ENCODE results near the gene CDH4.

The CDH4 gene

DNA sequence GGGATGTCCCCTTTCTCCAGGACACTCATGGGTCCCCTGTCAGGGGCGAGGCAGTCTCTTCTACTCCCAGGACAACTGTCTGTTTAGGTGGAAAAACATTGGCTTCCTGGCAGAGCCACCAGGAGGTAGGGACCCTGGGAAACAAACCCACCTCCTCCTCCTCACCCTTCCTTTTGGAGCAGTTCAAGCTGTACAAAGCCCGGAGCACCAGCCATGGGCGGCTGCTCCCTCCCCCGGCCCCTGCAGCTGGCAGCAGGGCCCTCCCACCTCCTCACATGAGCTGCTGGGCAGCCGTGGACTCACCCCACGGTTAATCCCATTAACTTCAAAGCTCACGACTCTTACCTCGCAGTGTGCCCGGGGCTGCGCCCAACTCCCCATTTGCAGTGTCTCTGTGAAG, 48.6 kb downstream of the CDH4 start:
- DNase-seq (ENCODE audit: low spot score), result no peak

DNA sequence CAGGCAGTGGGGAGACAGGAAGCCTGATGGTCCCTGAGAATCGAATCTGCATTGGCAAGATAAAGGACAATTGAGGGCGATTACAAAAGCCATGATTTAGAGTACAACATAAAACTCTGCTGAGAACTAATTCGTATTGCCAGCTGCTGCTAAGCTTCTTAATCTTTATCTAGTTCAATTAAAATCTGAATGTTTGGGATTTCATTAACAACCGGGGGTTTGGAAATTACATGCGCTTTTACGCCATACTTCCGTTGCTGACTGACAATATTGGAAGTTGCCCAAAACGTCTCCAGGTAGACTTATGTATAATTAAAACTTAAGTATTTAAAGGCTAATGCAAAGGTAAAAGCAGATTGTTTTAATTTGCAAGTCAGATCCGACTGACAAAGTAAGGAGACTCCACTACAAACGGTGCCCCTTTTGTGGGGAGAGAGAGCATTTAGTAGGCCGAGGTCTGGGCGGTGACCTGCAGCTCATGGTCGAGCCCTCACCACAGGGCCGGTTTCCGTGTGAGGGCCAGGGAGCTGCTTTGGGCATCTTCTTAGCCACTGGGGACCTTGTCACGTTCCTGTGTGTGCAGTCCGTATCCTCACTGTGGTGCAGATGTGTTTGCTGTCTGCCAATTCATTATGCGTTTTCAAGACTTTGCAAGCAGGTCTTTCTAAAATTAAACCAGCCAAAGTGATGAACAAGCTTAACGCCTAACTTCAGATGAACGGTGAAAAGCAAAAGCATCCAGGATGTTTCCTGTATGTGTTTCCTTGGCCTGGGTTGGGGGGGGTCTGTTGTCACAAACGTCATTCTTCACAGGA, 49.9 kb downstream of the CDH4 start:
- no peak for DNase-seq (ENCODE audit: low spot score)

GRCh38 chr20:61303217-61303616, 51.2 kb downstream of the CDH4 start:
- DNase-seq (ENCODE audit: low spot score), result no peak

DNA sequence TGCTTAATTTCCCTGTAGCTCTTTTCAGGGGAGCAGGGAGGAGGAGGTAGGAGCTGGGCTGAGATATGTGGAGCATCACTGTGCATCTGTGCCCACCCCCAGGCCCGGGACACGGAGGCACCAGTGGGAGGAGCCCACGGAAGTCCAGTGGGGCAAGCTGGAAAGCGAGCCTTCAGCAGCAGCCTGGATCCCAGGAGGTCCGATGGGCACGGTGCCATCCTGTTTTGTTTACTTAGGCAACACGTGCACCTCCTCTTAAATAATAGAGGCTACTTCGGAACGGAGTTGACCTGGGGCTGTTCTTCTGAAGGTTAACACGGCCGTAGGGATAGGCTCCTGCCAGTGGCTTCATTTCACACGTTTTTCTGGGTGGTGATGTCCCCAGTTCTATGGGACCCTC, 51.6 kb downstream of the CDH4 start:
- no peak for DNase-seq (ENCODE audit: low spot score)

- no peak for DNase-seq (ENCODE audit: low spot score)
These were observed 52.7 kb downstream of the CDH4 start for GRCh38 chr20:61304750-61305149.

GRCh38 chr20:61306937-61307475, 54.9 kb downstream of the CDH4 start:
- no peak for DNase-seq (ENCODE audit: low spot score)

DNA sequence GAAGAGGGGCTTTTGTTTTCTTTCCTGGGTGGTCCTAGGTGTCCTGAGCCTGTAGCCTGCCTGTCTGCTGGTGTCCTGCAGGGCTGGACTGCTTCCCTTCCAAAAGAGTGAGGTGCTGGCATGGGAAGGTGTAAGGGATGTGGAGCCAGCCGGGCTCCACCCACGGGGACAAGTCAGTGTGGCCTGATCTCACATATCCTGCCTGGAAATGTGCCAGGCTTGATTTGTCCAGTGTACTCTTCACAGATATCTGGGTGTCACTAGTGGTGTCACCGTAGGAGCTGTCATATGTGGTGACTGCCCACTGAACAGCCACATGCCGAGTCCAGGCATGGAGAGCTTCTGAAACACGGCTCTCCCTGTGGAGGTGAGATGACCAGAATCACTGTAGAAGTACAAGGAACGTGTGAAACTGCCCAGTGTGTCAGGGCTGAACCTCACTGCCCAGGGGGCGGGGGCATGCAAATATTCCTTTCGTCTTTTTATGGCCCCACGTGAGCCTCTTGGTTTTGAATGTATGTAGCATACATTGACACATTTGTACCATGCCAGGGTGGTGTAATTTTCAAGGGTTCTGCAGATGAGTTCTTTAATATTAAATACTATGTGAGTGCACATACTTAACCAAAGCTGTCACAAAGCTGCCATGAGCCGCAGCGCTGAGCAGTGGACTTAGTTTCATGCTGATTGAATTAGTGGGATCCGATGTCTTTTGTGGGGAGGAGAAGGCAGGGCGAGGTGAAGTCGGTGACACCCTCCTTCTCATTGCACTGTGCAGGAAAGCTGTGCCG, 55.8 kb downstream of the CDH4 start:
- DNase-seq (ENCODE audit: low spot score), result no peak

- no peak for DNase-seq (ENCODE audit: low spot score)
These were observed 56.4 kb downstream of the CDH4 start for GRCh38 chr20:61308477-61308774.

DNA sequence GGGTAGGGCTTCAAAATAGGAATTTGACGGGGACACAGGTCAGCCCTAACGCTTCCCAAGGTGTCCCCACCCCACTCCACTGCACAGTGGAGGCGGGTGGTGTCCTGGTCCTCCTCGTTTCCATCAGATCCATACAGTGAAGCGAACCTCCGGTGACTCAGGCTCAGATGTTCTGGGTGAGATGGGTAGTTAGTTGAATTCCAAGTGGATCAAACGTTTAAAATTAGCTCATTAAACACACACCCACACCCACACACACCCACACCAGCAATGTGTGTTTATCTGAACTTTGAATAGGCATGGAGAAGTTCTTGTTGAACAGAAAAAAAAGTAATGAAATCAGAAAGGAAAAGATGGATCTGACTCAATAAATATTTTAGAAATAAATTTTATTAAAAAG, 58.9 kb downstream of the CDH4 start:
- no peak for DNase-seq (ENCODE audit: low spot score)

DNA sequence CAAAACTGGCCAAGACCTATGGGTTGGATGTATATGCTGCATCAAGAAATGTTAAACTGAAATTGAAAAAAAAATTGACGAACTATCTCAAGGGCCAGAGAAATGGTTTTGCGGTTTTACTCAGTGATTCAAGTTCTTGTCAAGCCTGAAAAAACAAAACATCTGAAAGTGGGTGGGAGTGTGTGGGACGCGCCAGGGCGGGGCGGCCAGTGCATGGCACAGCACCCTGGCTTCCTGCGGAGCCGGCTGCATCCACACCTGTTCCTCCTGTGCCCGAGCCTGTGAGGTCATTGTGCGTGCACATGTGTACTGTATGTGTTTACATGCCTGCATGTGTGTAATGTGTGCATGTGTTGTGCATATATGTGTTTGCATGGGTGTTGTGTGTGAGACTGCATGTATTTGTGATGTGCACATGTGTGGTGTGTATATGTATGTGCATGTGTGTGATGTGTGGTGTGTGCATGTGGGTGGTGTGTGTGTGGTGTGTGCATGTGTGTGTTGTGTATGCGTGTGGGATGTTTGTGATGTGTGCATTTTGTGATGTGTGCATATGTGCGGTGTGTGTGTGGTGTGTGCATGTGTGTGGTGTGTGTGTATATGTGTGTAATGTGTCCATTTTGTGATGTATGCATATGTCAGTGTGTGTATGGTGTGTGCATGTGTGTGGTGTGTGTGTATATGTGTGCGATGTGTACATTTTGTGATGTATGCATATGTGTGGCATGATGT, 59.8 kb downstream of the CDH4 start:
- DNase-seq (ENCODE audit: low spot score), result no peak

DNA sequence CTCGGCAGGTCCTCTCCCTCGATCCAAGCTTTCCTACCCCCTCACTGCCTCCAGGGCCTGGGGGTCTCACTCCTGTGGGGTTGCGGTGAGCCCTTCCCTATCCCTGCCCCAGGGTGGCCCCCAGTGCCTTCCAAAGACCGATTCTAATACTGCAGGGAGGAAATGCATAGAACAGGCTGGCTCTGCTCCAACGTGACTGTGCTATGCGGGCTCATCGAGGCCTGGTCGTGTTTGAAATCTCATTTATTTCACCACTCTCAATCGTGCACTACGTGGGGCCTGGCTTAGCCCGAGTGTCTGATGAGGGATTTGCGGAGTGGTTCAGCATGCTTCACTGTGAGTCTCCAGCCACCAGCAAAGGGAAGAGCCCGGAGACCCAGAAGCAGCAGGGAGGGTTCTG, 60.9 kb downstream of the CDH4 start:
- DNase-seq (ENCODE audit: low spot score), result no peak

GRCh38 chr20:61313396-61313795, 61.3 kb downstream of the CDH4 start:
- no peak for DNase-seq (ENCODE audit: low spot score)

GRCh38 chr20:61314326-61315010, 62.4 kb downstream of the CDH4 start:
- no peak for DNase-seq (ENCODE audit: low spot score)

GRCh38 chr20:61315319-61315718, 63.3 kb downstream of the CDH4 start:
- no peak for DNase-seq (ENCODE audit: low spot score)

- no peak for DNase-seq (ENCODE audit: low spot score)
These were observed 64.3 kb downstream of the CDH4 start for GRCh38 chr20:61316346-61316745.

DNA sequence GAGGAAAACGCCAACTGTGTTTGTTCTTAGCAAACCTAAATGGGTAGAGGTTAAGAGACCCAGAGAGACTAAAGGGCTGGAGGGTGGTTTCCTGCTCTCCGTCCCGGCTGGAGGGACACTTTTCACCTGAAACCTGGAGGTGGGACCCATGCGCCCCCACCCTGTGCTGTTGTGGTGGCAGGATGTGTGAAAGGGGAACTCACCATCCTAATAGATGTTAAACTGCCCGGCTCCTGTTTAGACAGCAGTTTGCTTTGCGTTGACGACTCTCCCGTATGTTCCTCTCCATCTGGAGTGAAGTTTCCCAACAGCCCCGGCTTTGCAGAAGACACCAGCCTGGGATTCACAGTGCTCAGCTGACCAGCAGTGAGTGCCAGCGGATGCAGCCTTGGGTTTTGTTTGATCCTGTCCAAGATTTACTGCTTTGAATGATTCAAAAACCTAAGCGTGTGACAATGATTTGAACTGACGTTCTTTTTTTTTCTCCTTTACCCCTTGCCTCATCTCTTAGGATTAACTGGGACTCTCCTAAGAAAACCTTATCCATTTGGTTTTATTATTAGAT, 66.0 kb downstream of the CDH4 start:
- DNase-seq (ENCODE audit: low spot score), result no peak

DNA sequence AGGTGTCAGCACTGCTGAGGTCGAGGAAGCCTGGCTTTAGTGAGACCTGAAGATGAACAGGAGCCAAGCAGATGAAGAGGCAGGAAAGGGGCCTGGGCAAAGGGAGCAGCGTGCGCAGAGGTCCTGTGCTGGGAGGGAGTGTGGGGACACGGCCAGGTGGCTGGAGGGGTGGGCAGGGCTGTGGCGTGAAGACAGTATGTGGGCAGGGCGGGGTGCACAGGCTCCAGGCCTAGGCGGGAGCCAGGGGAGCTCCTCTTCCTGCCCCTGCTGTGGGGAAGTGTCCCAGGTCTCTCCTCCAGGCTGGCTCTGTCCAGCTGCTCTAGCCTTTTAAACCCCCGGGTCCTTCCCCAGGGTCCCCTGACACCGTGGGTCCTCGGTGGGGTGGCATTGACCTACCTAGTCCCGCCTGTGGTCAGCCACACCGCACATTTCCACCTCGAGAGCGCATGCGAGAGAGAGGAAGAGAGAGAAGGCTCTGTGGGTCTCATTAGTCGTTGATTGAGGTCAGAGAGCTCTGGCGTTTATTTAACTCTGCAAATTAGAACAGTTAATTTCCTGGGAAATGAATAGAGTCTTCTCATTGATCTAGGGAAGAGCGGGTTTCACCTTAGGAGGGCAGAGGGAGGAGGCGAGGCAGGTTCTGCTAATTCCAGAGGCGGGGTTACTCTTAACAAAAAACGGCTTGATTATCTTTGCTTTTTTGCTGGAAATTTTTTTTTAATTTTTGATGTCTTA, 68.8 kb downstream of the CDH4 start:
- DNase-seq (ENCODE audit: low spot score), result no peak

GRCh38 chr20:61321481-61321880, 69.4 kb downstream of the CDH4 start:
- no peak for DNase-seq (ENCODE audit: low spot score)

DNA sequence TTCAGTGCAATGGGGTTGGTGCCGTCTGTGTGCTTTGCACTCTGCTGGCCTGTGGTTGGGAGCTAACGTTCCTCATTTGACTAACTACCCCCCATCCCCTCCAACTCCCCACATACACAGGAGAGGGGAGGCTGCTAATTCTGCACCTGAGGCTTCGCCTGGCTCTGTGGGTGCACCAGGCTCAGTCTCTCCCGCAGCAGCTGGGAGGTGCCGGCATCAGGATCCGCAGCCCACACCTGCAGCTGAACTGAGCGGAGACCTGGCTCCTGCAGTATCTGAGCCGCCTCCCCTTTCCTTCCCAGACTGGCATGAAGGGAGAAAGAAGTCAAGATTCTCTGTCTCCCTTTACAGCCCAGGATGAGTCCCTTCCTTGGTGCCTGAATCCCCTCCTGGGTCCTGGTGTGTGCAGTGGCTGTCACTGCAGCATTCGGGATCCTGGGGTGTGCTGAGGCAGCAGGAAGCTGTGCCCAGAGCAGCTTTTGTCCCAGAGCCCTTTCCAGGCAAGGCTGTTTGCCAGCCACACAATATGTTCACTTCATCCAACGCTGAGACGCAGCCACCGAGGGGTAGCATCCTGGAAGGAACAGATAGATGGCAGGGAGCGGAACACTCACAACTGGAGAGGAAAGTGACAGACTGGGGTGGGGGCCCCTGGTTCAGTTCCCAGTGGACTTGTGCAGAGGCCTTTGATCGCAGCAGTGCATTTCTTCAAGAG, 70.2 kb downstream of the CDH4 start:
- DNase-seq (ENCODE audit: low spot score), result no peak

DNA sequence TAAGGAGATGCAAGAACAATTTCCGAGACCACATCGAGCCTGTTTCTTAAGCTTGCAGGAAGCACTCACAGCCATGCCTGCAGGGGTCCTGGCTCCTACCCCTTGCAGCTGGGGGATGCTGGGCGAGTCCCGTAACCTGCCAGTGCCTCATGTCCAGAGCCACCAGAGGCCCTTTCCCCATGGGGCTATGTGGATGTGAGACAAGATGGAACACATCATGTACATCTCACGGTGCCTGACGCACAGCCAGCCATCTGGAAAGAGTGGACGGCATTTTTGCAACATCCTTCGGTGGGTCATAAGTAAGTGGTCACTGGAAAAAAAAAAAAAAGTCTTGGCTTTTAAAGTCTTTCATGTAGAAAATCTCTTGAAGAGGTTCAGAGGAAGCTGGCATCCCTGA, 72.8 kb downstream of the CDH4 start:
- DNase-seq (ENCODE audit: low spot score), result no peak
